Keratinocyte (primary cell): ENCODE data around the gene RNF207. TPM values are rescaled to one million over a fixed set of nuclear protein-coding genes. Genes with fewer than 3 reads are reported as not detected.

Source experiments
- DNase-seq: peaks from one replicate; pipeline ENCODE4 v3.0.0-alpha.2; 2011; ENCODE audit warnings: low read depth, missing footprints, low spot score
- FAIRE-seq: peaks from 2 replicates; lab custom pipeline; 2011; peaks lifted over from hg19 to GRCh38; lab: Jason Lieb, UNC
- H2AFZ ChIP-seq: 2 replicates; pipeline ENCODE4 v1.6.0; 2012; ENCODE audit warnings: low read length, control low read depth, inconsistent platforms; ENCODE audit not compliant: control insufficient read depth
- H3K27ac ChIP-seq: 2 replicates; pipeline ENCODE4 v1.5.1; 2011; ENCODE audit warnings: low read length; ENCODE audit not compliant: control insufficient read depth, insufficient read depth
- H3K27me3 ChIP-seq: 3 replicates; pipeline ENCODE4 v1.6.0; 2011; ENCODE audit warnings: low read length; ENCODE audit not compliant: control insufficient read depth, insufficient read depth; ENCODE audit errors: extremely low read depth
- H3K36me3 ChIP-seq, 2 experiments: 2 replicates in 1 of 2; 3 replicates in 1 of 2; pipeline ENCODE4 v1.5.1; 2011; ENCODE audit warnings: low read length in 2 of 2, mild to moderate bottlenecking in 1 of 2; ENCODE audit not compliant: control insufficient read depth in 2 of 2, insufficient read depth in 2 of 2; ENCODE audit errors: extremely low read depth in 1 of 2
- H3K4me1 ChIP-seq: 3 replicates; pipeline ENCODE4 v1.5.1; 2011; ENCODE audit warnings: low read length; ENCODE audit not compliant: control insufficient read depth, insufficient read depth; ENCODE audit errors: extremely low read depth
- H3K4me2 ChIP-seq: 3 replicates; pipeline ENCODE4 v1.6.0; 2011; ENCODE audit warnings: low read depth, low read length; ENCODE audit not compliant: control insufficient read depth, insufficient read depth; ENCODE audit errors: extremely low read depth
- H3K4me3 ChIP-seq, 3 experiments: fragments of 200-600 bp in 1 of 3; sonication (generic) in 1 of 3; 2 replicates in 2 of 3; 3 replicates in 1 of 3; pipeline ENCODE4 v1.5.1; 2011 to 2016; ENCODE audit warnings: low read length in 3 of 3, mild to moderate bottlenecking in 3 of 3, control low read depth in 2 of 3, inconsistent platforms in 1 of 3, low read depth in 1 of 3, mixed read lengths in 1 of 3, mixed run types in 1 of 3, moderate library complexity in 1 of 3; ENCODE audit not compliant: control insufficient read depth in 2 of 3, insufficient read depth in 2 of 3; ENCODE audit errors: extremely low read depth in 1 of 3
- H3K79me2 ChIP-seq: 2 replicates; pipeline ENCODE4 v1.6.0; 2012; ENCODE audit warnings: low read length; ENCODE audit not compliant: control insufficient read depth, insufficient read depth
- H3K9ac ChIP-seq: 3 replicates; pipeline ENCODE4 v1.6.0; 2011; ENCODE audit warnings: low read length; ENCODE audit not compliant: control insufficient read depth, insufficient read depth; ENCODE audit errors: extremely low read depth
- H3K9me1 ChIP-seq: 3 replicates; pipeline ENCODE4 v1.6.0; 2011; ENCODE audit warnings: low read length; ENCODE audit not compliant: control insufficient read depth, insufficient read depth; ENCODE audit errors: extremely low read depth
- H3K9me3 ChIP-seq: 2 replicates; pipeline ENCODE4 v1.5.1; 2012; ENCODE audit warnings: low read depth, low read length; ENCODE audit not compliant: control insufficient read depth
- H4K20me1 ChIP-seq: 3 replicates; pipeline ENCODE4 v1.6.0; 2011; ENCODE audit warnings: low read length; ENCODE audit not compliant: control insufficient read depth, insufficient read depth; ENCODE audit errors: extremely low read depth
- EZH2 ChIP-seq: IDR thresholded peaks from one replicate; pipeline ENCODE4 v1.6.1; 2012; ENCODE audit warnings: inconsistent platforms, mild to moderate bottlenecking, low read length, moderate library complexity
- dilution Hi-C: fragments of 300-500 bp; cut with MboI; formaldehyde crosslinking; loops from one replicate; pipeline ENCODE4 v1.7.0; 2020; ENCODE audit warnings: low sequenced_read_pairs; ENCODE audit not compliant: extremely low pct_ligation_motif_present
- polyA plus RNA-seq, 5 experiments: library from polyadenylated mRNA; depleted of rRNA in 3 of 5; stranded (reverse) in 3 of 5; stranded (forward) in 1 of 5; unstranded in 1 of 5; fragments of >200 nt; gene quantifications; 1 replicate in 1 of 5; 2 replicates in 3 of 5; 3 replicates in 1 of 5; pipeline versions ENCODE4 v1.2.1 to v1.2.3, GENCODE V29; 2011 to 2012; ENCODE audit warnings: missing spikeins in 2 of 5, low read depth in 1 of 5, low replicate concordance in 1 of 5
- TF ChIP-seq, protein P1 (sequence below), 3 experiments: IDR thresholded peaks in 1 of 3; conservative IDR thresholded peaks in 1 of 3; optimal IDR thresholded peaks in 1 of 3; 2 replicates in 2 of 3; 3 replicates in 1 of 3; pipeline versions ENCODE3 to v1.5.1; 2011; ENCODE audit warnings: low read length in 3 of 3, mild to moderate bottlenecking in 3 of 3, moderate library complexity in 2 of 3, control low read depth in 1 of 3, inconsistent platforms in 1 of 3; ENCODE audit not compliant: insufficient read depth in 2 of 3; ENCODE audit errors: extremely low read depth in 1 of 3

Gene RNF207
- polyA plus RNA-seq, 1 donor (not counting 4 experiments of a cell fraction or from before 2014, with no cell fraction given), result 6.1 TPM

DNA sequence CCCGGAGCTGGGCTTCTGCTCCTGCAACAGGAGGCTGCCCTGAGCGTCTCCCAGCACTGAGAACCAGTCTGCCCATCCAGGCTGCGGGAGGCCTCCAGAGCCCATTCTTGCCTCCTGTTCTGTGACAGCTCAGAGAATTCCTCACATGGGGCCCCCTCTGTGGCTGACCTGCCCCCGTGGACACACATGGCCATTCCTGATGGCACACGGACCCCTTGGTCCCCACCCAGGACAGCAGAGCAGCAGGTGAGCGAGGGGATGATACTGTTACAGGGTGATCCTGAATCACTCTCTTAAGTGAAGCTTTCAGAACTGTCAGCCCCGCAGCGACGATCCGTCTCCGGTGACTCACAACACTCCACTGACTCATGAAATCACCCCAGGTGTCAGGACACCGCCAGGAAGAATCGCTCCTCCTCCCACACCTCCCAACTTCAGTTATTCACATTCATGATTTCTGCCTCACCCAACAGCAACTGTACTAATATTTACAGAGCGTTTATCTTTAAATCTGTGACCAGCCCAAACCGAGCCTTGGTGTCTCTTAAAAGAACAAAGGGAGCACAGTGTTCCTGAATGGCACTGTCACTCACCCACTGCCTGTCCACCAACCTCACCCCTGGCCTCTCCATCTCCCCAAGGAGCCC is 48.3 kb upstream of the RNF207 start:
- no peaks in the 10 kb centered on the region for H3K79me2 ChIP-seq
- no peak overlapping the region for H3K4me3 ChIP-seq
- peak overlapping the region; percentile 35 for H2AFZ ChIP-seq
- DNase-seq, result peak; percentile 73
- dilution Hi-C loops, result no loop called here
- no peaks in the 10 kb centered on the region for H3K9me3 ChIP-seq
- TF ChIP-seq EZH2, result no peak
- TF ChIP-seq, protein P1, sequence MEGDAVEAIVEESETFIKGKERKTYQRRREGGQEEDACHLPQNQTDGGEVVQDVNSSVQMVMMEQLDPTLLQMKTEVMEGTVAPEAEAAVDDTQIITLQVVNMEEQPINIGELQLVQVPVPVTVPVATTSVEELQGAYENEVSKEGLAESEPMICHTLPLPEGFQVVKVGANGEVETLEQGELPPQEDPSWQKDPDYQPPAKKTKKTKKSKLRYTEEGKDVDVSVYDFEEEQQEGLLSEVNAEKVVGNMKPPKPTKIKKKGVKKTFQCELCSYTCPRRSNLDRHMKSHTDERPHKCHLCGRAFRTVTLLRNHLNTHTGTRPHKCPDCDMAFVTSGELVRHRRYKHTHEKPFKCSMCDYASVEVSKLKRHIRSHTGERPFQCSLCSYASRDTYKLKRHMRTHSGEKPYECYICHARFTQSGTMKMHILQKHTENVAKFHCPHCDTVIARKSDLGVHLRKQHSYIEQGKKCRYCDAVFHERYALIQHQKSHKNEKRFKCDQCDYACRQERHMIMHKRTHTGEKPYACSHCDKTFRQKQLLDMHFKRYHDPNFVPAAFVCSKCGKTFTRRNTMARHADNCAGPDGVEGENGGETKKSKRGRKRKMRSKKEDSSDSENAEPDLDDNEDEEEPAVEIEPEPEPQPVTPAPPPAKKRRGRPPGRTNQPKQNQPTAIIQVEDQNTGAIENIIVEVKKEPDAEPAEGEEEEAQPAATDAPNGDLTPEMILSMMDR (optimal IDR thresholded peaks at IDR 0.05 in 1 of 3, IDR thresholded peaks at IDR 0.05 in 1 of 3, conservative IDR thresholded peaks at IDR 0.05 in 1 of 3; ENCODE audit: extremely low read depth in 1 of 3, insufficient read depth in 2 of 3, low read length in 3 of 3), result no peak
- peak; percentile 100 for FAIRE-seq
- no peaks in the 10 kb centered on the region for H3K36me3 ChIP-seq
- peaks cover 9% of the 10 kb centered on the region for H3K27me3 ChIP-seq
- H3K9ac ChIP-seq, result peak overlapping the region; percentile 45
- peak overlapping the region; percentile 71 for H3K4me2 ChIP-seq
- peak overlapping the region; percentile 74 for H3K27ac ChIP-seq
- H3K9me1 ChIP-seq, result no peaks in the 10 kb centered on the region
- H4K20me1 ChIP-seq, result no peaks in the 10 kb centered on the region
- peaks cover 26% of the 10 kb centered on the region for H3K4me1 ChIP-seq

DNA sequence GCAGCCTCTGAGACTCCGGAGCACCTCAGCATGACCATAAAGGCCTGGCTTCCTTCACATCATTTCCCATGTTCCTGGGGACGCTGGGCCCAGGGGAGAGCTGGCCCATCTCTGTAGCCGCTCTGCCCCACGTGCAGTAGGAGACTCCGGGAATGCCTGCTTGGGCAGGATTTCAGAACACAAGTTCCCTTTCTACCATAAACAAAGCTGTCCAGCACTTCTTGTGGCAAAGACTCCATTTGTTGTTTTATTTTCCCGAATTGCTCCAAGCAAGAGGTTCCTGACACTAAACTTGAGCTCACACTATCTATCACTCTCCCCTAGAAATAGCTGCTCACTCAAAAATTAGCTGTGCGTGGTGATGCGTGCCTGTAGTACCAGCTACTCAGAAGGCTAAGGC is 47.7 kb upstream of the RNF207 start:
- Histone ChIP-seq H4K20me1 (no peaks in the 10 kb centered on the region), H3K4me1 (peaks cover 26% of the 10 kb centered on the region), H3K4me2 (peak overlapping the region; percentile 71), H3K79me2 (no peaks in the 10 kb centered on the region), H3K9me1 (no peaks in the 10 kb centered on the region), H3K27me3 (peaks cover 12% of the 10 kb centered on the region), H3K27ac (peak overlapping the region; percentile 74), H3K36me3 (no peaks in the 10 kb centered on the region), H2AFZ (peak overlapping the region; percentile 35), H3K4me3 (no peak overlapping the region), H3K9ac (peak overlapping the region; percentile 45), H3K9me3 (no peaks in the 10 kb centered on the region)
- DNase-seq, result no peak
- TF ChIP-seq EZH2, result no peak
- TF ChIP-seq, protein P1 (optimal IDR thresholded peaks at IDR 0.05 in 1 of 3, IDR thresholded peaks at IDR 0.05 in 1 of 3, conservative IDR thresholded peaks at IDR 0.05 in 1 of 3; ENCODE audit: extremely low read depth in 1 of 3, insufficient read depth in 2 of 3, low read length in 3 of 3), result no peak
- no peak for FAIRE-seq
- dilution Hi-C loops, result no loop called here
